GM18508 (cell line): ENCODE data around the gene MAGEB17.
"Not testable (repeated sequence)": the region's sequence is repeated elsewhere in the genome, so short reads cannot be mapped to it uniquely, and the experiment has no call there.

Experiments used
- ATAC-seq: cut with Tn5 transposase; IDR thresholded peaks from one replicate; pipeline ENCODE4 v1.9.1; 2021; ENCODE audit warnings: moderate number of reproducible peaks; ENCODE audit not compliant: insufficient read depth, unreplicated experiment

The MAGEB17 gene

GRCh38 chrX:16148896-16149295 lies 18.4 kb upstream of the MAGEB17 start:
- ATAC-seq: no peak

- ATAC-seq: no peak
Observed at GRCh38 chrX:16155581-16156096, 11.6 kb upstream of the MAGEB17 start.

- ATAC-seq: no peak
Observed at GRCh38 chrX:16156692-16157331, 10.5 kb upstream of the MAGEB17 start.

GRCh38 chrX:16160729-16161128 lies 6.6 kb upstream of the MAGEB17 start:
- no peak for ATAC-seq

GRCh38 chrX:16161173-16161572 lies 6.1 kb upstream of the MAGEB17 start:
- ATAC-seq: not testable (repeated sequence)

- no peak for ATAC-seq
Observed at GRCh38 chrX:16162391-16162790, 4.9 kb upstream of the MAGEB17 start.

- no peak for ATAC-seq
Observed at GRCh38 chrX:16164748-16165147, 2.5 kb upstream of the MAGEB17 start.

- ATAC-seq: no peak
Observed at GRCh38 chrX:16171039-16171438, 3.8 kb downstream of the MAGEB17 start.

GRCh38 chrX:16171944-16172343 lies 4.7 kb downstream of the MAGEB17 start:
- ATAC-seq: no peak

GRCh38 chrX:16172391-16172790 lies 5.1 kb downstream of the MAGEB17 start:
- no peak for ATAC-seq

GRCh38 chrX:16175329-16176061 lies 8.2 kb downstream of the MAGEB17 start:
- ATAC-seq: no peak

GRCh38 chrX:16177260-16177659 lies 10.0 kb downstream of the MAGEB17 start:
- ATAC-seq: no peak

- not testable (repeated sequence) for ATAC-seq
Observed at GRCh38 chrX:16183843-16184242, 16.6 kb downstream of the MAGEB17 start.

GRCh38 chrX:16185725-16186136 lies 18.4 kb downstream of the MAGEB17 start:
- peak; percentile 99 for ATAC-seq

- ATAC-seq: no peak
Observed at GRCh38 chrX:16186380-16187007, 19.2 kb downstream of the MAGEB17 start.

GRCh38 chrX:16187024-16187760 lies 19.9 kb downstream of the MAGEB17 start:
- no peak for ATAC-seq

GRCh38 chrX:16188687-16189086 lies 21.4 kb downstream of the MAGEB17 start:
- ATAC-seq: no peak

- ATAC-seq: no peak
Observed at GRCh38 chrX:16191605-16192004, 24.3 kb downstream of the MAGEB17 start.

GRCh38 chrX:16196829-16197228 lies 29.5 kb downstream of the MAGEB17 start:
- no peak for ATAC-seq

- ATAC-seq: no peak
Observed at GRCh38 chrX:16199343-16199742, 32.1 kb downstream of the MAGEB17 start.

GRCh38 chrX:16202943-16203342 lies 35.7 kb downstream of the MAGEB17 start:
- ATAC-seq: no peak
